Frontal cortex (tissue), 4 donors: ENCODE data around the gene KREMEN1. TPM values are rescaled to one million over a fixed set of nuclear protein-coding genes. Genes with fewer than 3 reads are reported as not detected.

Source experiments
- DNase-seq, 2 donors: peaks; one replicate each; pipeline ENCODE4 v3.0.0; 2012; ENCODE audit warnings: low spot score in 2 of 2
- FAIRE-seq: peaks from 2 replicates; lab custom pipeline; 2012; peaks lifted over from hg19 to GRCh38; lab: Jason Lieb, UNC
- total RNA-seq: library from RNA; depleted of rRNA; stranded (reverse); fragments of >200 nt; gene quantifications from one replicate; pipeline ENCODE4 v1.2.3, GENCODE V29; 2014
- donor health status: control.
- donor health status: control.
- donor health status: control.

KREMEN1 gene
- total RNA-seq, 1 donor from 2014 or later = 6.9 TPM

- FAIRE-seq = no peak
- no peak for DNase-seq
These were observed 127.0 kb downstream of the KREMEN1 start for GRCh38 chr22:29199702-29200400.

GRCh38 chr22:29200901-29201300, 128.1 kb downstream of the KREMEN1 start:
- FAIRE-seq (no peak), DNase-seq (no peak)

GRCh38 chr22:29201782-29202181, 128.9 kb downstream of the KREMEN1 start:
- FAIRE-seq = no peak
- peak in 1 of 2 donors; percentile 9 for DNase-seq

GRCh38 chr22:29202212-29203192, 129.7 kb downstream of the KREMEN1 start:
- FAIRE-seq (no peak), DNase-seq (peak in 1 of 2 donors; percentile 48)

GRCh38 chr22:29203488-29204454, 130.9 kb downstream of the KREMEN1 start:
- no peak for FAIRE-seq
- DNase-seq = peak in 1 of 2 donors; percentile 9

DNA sequence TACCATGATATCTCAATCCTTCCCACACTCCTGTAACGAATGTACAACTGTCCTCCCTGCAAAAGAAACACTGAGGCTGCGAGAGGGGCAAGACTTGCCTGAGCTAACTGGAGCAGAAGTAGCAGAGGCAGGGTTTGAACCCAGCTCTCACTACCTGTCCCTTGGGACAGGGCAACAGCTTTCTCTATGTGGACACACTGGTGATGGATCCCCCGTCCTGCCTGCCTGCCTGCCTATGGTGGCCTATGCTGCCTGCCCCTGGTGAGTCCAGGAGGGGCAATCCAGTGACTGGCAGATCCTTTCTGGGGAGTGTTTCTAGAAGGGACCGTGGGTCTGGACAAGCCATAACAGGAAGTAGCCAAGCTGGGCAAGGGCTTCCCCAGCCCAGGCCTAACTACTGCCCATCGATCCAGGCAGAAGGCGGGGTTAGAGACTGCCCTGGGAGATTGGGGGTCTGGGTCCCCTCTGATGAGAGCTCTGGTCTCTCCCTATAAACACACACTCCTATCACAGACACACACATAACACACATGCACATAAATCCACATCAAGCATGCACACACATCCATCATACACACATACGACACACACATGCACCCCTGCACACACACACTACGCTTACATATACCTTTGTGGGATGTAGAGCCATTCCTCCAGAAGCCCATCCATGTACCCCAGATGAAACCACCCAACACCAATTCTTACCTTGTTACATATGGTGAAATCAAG, 131.8 kb downstream of the KREMEN1 start:
- FAIRE-seq (no peak), DNase-seq (peak in 1 of 2 donors; percentile 12)

DNA sequence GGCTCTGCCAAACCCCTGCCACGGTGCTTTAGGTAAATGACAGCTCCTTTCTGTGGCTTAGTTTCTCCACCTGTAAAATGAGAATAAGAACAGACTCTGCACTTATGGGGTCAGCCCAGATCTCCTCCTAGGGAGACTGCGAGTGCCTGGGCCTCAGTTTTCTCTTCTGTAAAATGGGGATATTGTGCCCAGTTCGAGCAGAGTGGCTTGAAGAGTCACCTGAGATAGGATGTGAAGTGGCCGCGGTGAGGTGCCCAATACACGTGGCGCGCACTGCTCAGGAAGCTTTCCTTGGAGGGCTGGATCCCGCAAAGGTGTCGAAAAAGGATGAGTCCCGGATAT, 132.4 kb downstream of the KREMEN1 start:
- DNase-seq = peak in 1 of 2 donors; percentile 16
- no peak for FAIRE-seq

GRCh38 chr22:29205594-29206371, 132.9 kb downstream of the KREMEN1 start, which contains the start of gene EMID1:
EMID1 (plus strand) TSS chr22:29205896; CDS start chr22:29206039, 143 bp downstream.
- FAIRE-seq = no peak
- DNase-seq = peak; percentile 57 to 69

DNA sequence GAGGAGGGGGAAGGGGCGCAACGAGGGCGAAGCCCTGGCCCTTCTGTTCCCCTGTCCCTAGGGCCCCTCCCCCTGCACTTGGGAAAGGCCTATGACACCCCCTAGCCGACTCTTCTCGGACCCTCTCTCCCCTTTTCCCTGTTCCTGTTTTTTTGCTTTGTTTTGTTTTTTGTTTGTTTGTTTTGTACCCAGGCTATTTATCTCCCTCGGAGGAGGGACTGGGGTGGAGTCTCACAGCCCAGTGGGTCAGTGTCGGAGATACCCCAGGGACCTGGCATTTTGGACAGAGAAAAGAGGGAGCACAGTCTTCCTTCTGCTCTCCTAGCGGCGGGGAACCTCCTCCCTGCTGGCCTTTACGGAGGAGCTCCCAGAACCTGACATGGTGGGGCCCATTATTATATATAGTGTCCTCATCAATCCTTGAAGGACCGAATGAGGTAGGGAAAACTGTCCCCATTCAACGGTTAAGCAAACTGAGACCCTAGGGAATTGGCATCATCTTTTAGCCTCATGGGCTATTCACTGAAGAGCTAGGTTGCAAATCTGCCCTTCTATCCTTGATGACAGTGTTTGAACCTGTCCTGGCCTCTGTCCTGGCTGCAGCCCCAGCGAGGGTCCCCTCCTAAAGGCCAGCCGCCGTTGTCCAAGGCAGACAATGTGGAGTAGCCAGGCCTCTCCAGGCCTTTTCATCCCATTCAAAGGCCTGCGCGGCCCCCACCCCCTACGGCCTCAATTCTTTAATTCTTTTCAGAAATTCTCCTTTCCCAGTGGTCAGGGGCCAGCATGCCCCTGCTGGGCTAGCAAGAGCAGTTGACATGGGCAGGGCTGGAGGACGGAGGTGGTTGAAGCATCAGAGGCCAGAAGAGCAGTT, 133.8 kb downstream of the KREMEN1 start:
- no peak for FAIRE-seq

GRCh38 chr22:29207243-29207550, 134.4 kb downstream of the KREMEN1 start:
- no peak for FAIRE-seq
- DNase-seq = no peak

More for the DNA sequence above, 133.8 kb downstream of the KREMEN1 start:
- peak in 1 of 2 donors; percentile 8 for DNase-seq

GRCh38 chr22:29207562-29208501, 135.0 kb downstream of the KREMEN1 start:
- no peak for FAIRE-seq
- DNase-seq = no peak

DNA sequence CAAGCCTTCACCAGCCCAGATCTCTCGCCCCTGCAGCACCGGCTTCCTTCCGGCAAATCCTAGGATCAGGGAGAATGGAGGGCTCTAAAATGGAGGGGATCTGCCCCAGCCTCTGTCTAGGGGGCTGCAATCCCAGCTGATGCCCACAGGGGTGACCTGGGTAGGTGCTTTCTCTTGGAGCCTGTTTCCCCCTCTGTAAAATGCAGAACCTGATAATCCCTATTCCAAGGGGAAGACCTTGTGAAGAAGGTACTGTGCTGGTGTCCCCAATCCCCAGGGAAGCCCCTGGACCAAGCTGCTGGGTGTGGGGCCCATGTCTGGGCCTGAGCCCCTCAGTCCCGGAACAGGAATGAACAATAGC, 135.6 kb downstream of the KREMEN1 start:
- DNase-seq (no peak), FAIRE-seq (no peak)

DNA sequence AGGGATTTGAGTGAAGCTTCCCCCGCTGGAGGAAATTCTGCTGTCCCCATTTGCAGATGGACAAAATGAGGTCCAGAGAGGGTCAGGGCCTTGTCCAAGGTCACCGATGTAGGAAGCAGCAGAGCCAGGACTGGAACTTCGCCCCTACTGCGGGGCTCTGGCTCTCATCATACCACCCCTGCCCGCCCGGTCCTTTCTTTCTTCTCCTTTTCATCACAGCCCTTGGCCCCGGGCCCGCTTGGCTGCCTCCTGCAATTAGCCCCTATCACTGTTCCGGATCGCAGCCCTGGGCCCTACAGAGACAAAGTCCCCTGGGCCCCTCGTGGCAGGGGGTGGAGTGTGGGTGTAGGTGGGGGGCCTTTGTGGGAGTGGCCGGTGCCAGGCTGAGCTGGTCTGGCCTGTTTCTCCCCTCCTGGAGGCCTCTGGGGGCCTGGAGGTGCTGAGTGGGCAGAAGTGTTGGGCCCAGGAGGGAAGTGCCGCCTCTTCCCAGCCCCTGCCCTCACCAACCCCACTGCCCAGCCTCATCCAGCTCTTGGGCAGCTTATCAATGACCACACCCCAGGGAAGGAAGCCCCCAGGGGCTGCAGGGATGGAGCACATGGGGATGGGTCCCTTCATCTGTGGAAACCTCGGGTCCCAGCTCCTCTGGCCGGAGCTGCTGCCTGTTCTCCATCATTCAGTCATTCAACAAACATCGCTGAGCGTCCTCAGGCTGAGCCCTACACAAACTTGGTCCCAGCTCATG, 136.2 kb downstream of the KREMEN1 start:
- FAIRE-seq (no peak), DNase-seq (no peak)

DNA sequence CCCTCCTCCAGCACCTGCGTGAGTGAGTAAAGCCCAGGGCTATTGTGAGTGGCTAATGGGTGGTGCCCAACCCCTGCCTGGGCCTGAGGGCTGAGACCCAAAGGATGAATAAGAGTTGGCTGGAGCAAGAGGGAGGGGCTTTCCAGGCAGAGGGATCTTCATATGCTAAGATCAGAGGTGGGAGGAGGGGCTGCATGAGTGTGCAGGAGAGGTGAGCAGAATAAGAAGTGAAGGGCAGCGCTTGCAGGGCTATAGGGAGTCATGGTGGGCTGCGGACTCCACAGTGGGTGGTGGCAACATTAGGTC, 136.7 kb downstream of the KREMEN1 start:
- no peak for FAIRE-seq
- no peak for DNase-seq

GRCh38 chr22:29211066-29211465, 138.2 kb downstream of the KREMEN1 start:
- FAIRE-seq = no peak
- no peak for DNase-seq

GRCh38 chr22:29211466-29211865, 138.6 kb downstream of the KREMEN1 start:
- DNase-seq (no peak), FAIRE-seq (no peak)
